Measurements from ENCODE around the gene VIPR2.

The VIPR2 gene

GRCh38 chr7:159158888-159159405 lies 14.3 kb upstream of the VIPR2 start:
- H2BK5ac ChIP-seq (ENCODE audit: low read length), result no peak overlapping the region
- no peak overlapping the region for H4K91ac ChIP-seq (ENCODE audit: low read depth, low read length, poor library complexity)
- no peak overlapping the region for H2AK5ac ChIP-seq (ENCODE audit: low read depth, low read length)
- H3K4ac ChIP-seq (ENCODE audit: low read length), result no peak overlapping the region
- H3K23ac ChIP-seq (ENCODE audit: low read depth, low read length, poor library complexity), result no peak overlapping the region
- no peak overlapping the region for H3K4me2 ChIP-seq (ENCODE audit: insufficient read depth, low read length, poor library complexity, severe bottlenecking)
- no peak overlapping the region for H2AFZ ChIP-seq (ENCODE audit: low read length)
- no CpG with 5 or more reads among the region's 14 CpGs for WGBS, 2 donors (ENCODE audit: extremely low coverage in 2 of 2, insufficient read length in 2 of 2, insufficient replicate concordance in 1 of 2)
- H3K27ac ChIP-seq (replicated peaks; ENCODE audit: low read length), result no peak overlapping the region
- peaks cover 1% of the 10 kb centered on the region for H3K79me1 ChIP-seq (ENCODE audit: low read depth, low read length)
- H3K4me1 ChIP-seq (ENCODE audit: control insufficient read depth in 2 of 2, insufficient read depth in 1 of 2, low read depth in 1 of 2, low read length in 2 of 2), result peaks cover 0 to 3% of the 10 kb centered on the region in 2 donors
- H3K27me3 ChIP-seq (ENCODE audit: control insufficient read depth in 3 of 3, insufficient read depth in 3 of 3, low read depth in 1 of 3, low read length in 3 of 3), result peaks cover 0 to 6% (median 0%) of the 10 kb centered on the region in 3 experiments
- no peaks in the 10 kb centered on the region for H3K9me3 ChIP-seq (replicated peaks in 1 of 2; ENCODE audit: control insufficient read depth in 2 of 2, insufficient read depth in 1 of 2, low read depth in 1 of 2, low read length in 2 of 2)
- no peak overlapping the region for H4K8ac ChIP-seq (ENCODE audit: low read depth, low read length)
- no peak overlapping the region for H2BK15ac ChIP-seq (ENCODE audit: low read length)
- no peak for DNase-seq (ENCODE audit: low spot score)
- no peak overlapping the region for H3K18ac ChIP-seq (ENCODE audit: low read length)
- no peak overlapping the region for H3K4me3 ChIP-seq (ENCODE audit: low read length in 2 of 2)
- no peak overlapping the region for H3K14ac ChIP-seq (ENCODE audit: low read length)
- no peak overlapping the region for H2BK12ac ChIP-seq (ENCODE audit: low read length)
- H3K9ac ChIP-seq (ENCODE audit: low read depth, low read length, poor library complexity), result no peak overlapping the region
- no peaks in the 10 kb centered on the region for H3K36me3 ChIP-seq (replicated peaks in 1 of 2; ENCODE audit: control insufficient read depth in 2 of 2, insufficient read depth in 2 of 2, low read length in 2 of 2)
- no peak overlapping the region for H2BK120ac ChIP-seq (ENCODE audit: low read depth, low read length)

- H2BK12ac ChIP-seq (ENCODE audit: low read length), result no peak overlapping the region
- no peaks in the 10 kb centered on the region for H3K9me3 ChIP-seq (replicated peaks in 1 of 2; ENCODE audit: control insufficient read depth in 2 of 2, insufficient read depth in 1 of 2, low read depth in 1 of 2, low read length in 2 of 2)
- no peak overlapping the region for H2AFZ ChIP-seq (ENCODE audit: low read length)
- H3K18ac ChIP-seq (ENCODE audit: low read length), result no peak overlapping the region
- H3K4me2 ChIP-seq (ENCODE audit: insufficient read depth, low read length, poor library complexity, severe bottlenecking), result no peak overlapping the region
- H3K9ac ChIP-seq (ENCODE audit: low read depth, low read length, poor library complexity), result no peak overlapping the region
- H3K27ac ChIP-seq (replicated peaks; ENCODE audit: low read length), result no peak overlapping the region
- H3K4ac ChIP-seq (ENCODE audit: low read length), result no peak overlapping the region
- H3K23ac ChIP-seq (ENCODE audit: low read depth, low read length, poor library complexity), result no peak overlapping the region
- peak overlapping the region; percentile 10 for H2AK5ac ChIP-seq (ENCODE audit: low read depth, low read length)
- H4K91ac ChIP-seq (ENCODE audit: low read depth, low read length, poor library complexity), result no peak overlapping the region
- peaks cover 0 to 3% of the 10 kb centered on the region in 2 donors for H3K4me1 ChIP-seq (ENCODE audit: control insufficient read depth in 2 of 2, insufficient read depth in 1 of 2, low read depth in 1 of 2, low read length in 2 of 2)
- no peak overlapping the region for H4K8ac ChIP-seq (ENCODE audit: low read depth, low read length)
- DNase-seq (ENCODE audit: low spot score), result no peak
- H2BK120ac ChIP-seq (ENCODE audit: low read depth, low read length), result no peak overlapping the region
- peaks cover 0 to 6% (median 0%) of the 10 kb centered on the region in 3 experiments for H3K27me3 ChIP-seq (ENCODE audit: control insufficient read depth in 3 of 3, insufficient read depth in 3 of 3, low read depth in 1 of 3, low read length in 3 of 3)
- no peak overlapping the region for H2BK15ac ChIP-seq (ENCODE audit: low read length)
- H3K14ac ChIP-seq (ENCODE audit: low read length), result no peak overlapping the region
- H3K79me1 ChIP-seq (ENCODE audit: low read depth, low read length), result peaks cover 1% of the 10 kb centered on the region
- no peak overlapping the region for H3K4me3 ChIP-seq (ENCODE audit: low read length in 2 of 2)
- WGBS, 2 donors (ENCODE audit: extremely low coverage in 2 of 2, insufficient read length in 2 of 2, insufficient replicate concordance in 1 of 2), result no CpG with 5 or more reads among the region's 29 CpGs
- no peaks in the 10 kb centered on the region for H3K36me3 ChIP-seq (replicated peaks in 1 of 2; ENCODE audit: control insufficient read depth in 2 of 2, insufficient read depth in 2 of 2, low read length in 2 of 2)
- no peak overlapping the region for H2BK5ac ChIP-seq (ENCODE audit: low read length)
These were observed 13.6 kb upstream of the VIPR2 start for GRCh38 chr7:159158125-159158887.

- no CpG with 5 or more reads among the region's 12 CpGs for WGBS, 2 donors (ENCODE audit: extremely low coverage in 2 of 2, insufficient read length in 2 of 2, insufficient replicate concordance in 1 of 2)
These were observed 13.0 kb upstream of the VIPR2 start for GRCh38 chr7:159157714-159158113.

GRCh38 chr7:159156436-159157245 lies 12.0 kb upstream of the VIPR2 start:
- Histone ChIP-seq H3K4me1 (ENCODE audit: control insufficient read depth in 2 of 2, insufficient read depth in 1 of 2, low read depth in 1 of 2, low read length in 2 of 2) (peaks cover 0 to 3% of the 10 kb centered on the region in 2 donors), H3K23ac (ENCODE audit: low read depth, low read length, poor library complexity) (no peak overlapping the region), H2BK120ac (ENCODE audit: low read depth, low read length) (no peak overlapping the region), H4K8ac (ENCODE audit: low read depth, low read length) (no peak overlapping the region), H3K27ac (replicated peaks; ENCODE audit: low read length) (no peak overlapping the region), H3K79me1 (ENCODE audit: low read depth, low read length) (peaks cover 1% of the 10 kb centered on the region), H2BK15ac (ENCODE audit: low read length) (no peak overlapping the region), H3K14ac (ENCODE audit: low read length) (no peak overlapping the region), H2BK12ac (ENCODE audit: low read length) (no peak overlapping the region), H2AK5ac (ENCODE audit: low read depth, low read length) (no peak overlapping the region), H4K91ac (ENCODE audit: low read depth, low read length, poor library complexity) (no peak overlapping the region), H3K4me2 (ENCODE audit: insufficient read depth, low read length, poor library complexity, severe bottlenecking) (no peak overlapping the region), H3K9ac (ENCODE audit: low read depth, low read length, poor library complexity) (no peak overlapping the region), H3K18ac (ENCODE audit: low read length) (no peak overlapping the region), H2AFZ (ENCODE audit: low read length) (no peak overlapping the region), H2BK5ac (ENCODE audit: low read length) (no peak overlapping the region), H3K9me3 (replicated peaks in 1 of 2; ENCODE audit: control insufficient read depth in 2 of 2, insufficient read depth in 1 of 2, low read depth in 1 of 2, low read length in 2 of 2) (no peaks in the 10 kb centered on the region), H3K27me3 (ENCODE audit: control insufficient read depth in 3 of 3, insufficient read depth in 3 of 3, low read depth in 1 of 3, low read length in 3 of 3) (peaks cover 0 to 12% (median 0%) of the 10 kb centered on the region in 3 experiments), H3K36me3 (replicated peaks in 1 of 2; ENCODE audit: control insufficient read depth in 2 of 2, insufficient read depth in 2 of 2, low read length in 2 of 2) (no peaks in the 10 kb centered on the region), H3K4ac (ENCODE audit: low read length) (no peak overlapping the region), H3K4me3 (ENCODE audit: low read length in 2 of 2) (no peak overlapping the region)
- no CpG with 5 or more reads among the region's 23 CpGs for WGBS, 2 donors (ENCODE audit: extremely low coverage in 2 of 2, insufficient read length in 2 of 2, insufficient replicate concordance in 1 of 2)
- DNase-seq (ENCODE audit: low spot score), result no peak

More at GRCh38 chr7:159157714-159158113, 13.0 kb upstream of the VIPR2 start:
- Histone ChIP-seq H3K4ac (ENCODE audit: low read length) (no peak overlapping the region), H3K36me3 (replicated peaks in 1 of 2; ENCODE audit: control insufficient read depth in 2 of 2, insufficient read depth in 2 of 2, low read length in 2 of 2) (no peaks in the 10 kb centered on the region), H3K27me3 (ENCODE audit: control insufficient read depth in 3 of 3, insufficient read depth in 3 of 3, low read depth in 1 of 3, low read length in 3 of 3) (peaks cover 0 to 10% (median 0%) of the 10 kb centered on the region in 3 experiments), H3K9me3 (replicated peaks in 1 of 2; ENCODE audit: control insufficient read depth in 2 of 2, insufficient read depth in 1 of 2, low read depth in 1 of 2, low read length in 2 of 2) (no peaks in the 10 kb centered on the region), H4K91ac (ENCODE audit: low read depth, low read length, poor library complexity) (no peak overlapping the region), H2BK15ac (ENCODE audit: low read length) (peak overlapping the region; percentile 64), H3K27ac (replicated peaks; ENCODE audit: low read length) (no peak overlapping the region), H2BK5ac (ENCODE audit: low read length) (no peak overlapping the region), H4K8ac (ENCODE audit: low read depth, low read length) (no peak overlapping the region), H2BK12ac (ENCODE audit: low read length) (no peak overlapping the region), H3K4me3 (ENCODE audit: low read length in 2 of 2) (no peak overlapping the region), H3K79me1 (ENCODE audit: low read depth, low read length) (peaks cover 1% of the 10 kb centered on the region), H2AK5ac (ENCODE audit: low read depth, low read length) (peak overlapping the region; percentile 10), H3K9ac (ENCODE audit: low read depth, low read length, poor library complexity) (no peak overlapping the region), H3K4me1 (ENCODE audit: control insufficient read depth in 2 of 2, insufficient read depth in 1 of 2, low read depth in 1 of 2, low read length in 2 of 2) (peaks cover 0 to 3% of the 10 kb centered on the region in 2 donors), H3K4me2 (ENCODE audit: insufficient read depth, low read length, poor library complexity, severe bottlenecking) (no peak overlapping the region), H2BK120ac (ENCODE audit: low read depth, low read length) (no peak overlapping the region), H3K23ac (ENCODE audit: low read depth, low read length, poor library complexity) (no peak overlapping the region), H3K14ac (ENCODE audit: low read length) (no peak overlapping the region), H3K18ac (ENCODE audit: low read length) (no peak overlapping the region), H2AFZ (ENCODE audit: low read length) (no peak overlapping the region)
- no peak for DNase-seq (ENCODE audit: low spot score)
